ENCODE results near the gene VPS41.

DNA sequence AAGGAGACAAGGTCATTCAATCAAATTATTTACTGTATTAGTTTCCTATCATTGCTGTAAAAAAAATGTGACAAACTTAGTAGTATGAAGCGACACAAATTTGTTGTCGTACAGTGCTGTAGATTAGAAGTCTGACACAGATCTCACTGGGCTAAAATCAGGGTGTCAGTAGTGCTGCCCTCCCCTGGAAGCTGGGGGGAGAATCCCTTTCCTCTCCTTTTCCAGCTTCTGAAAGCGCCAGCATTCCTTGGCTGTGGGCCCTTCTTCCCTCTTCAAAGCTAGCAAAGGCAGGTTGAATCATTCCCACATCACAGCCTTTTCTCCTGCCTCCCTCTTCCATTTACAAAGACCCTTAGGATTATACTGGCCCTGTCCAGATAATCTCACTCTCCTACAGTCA is 28.0 kb downstream of the VPS41 start:
- TF ChIP-seq POLR2A (IDR thresholded peaks at IDR 0.05): no peak
- TF ChIP-seq POLR2AphosphoS5 (IDR thresholded peaks at IDR 0.05): no peak

Measured in sigmoid colon (tissue), 4 donors.